Adrenal gland (tissue), 5 donors: Measurements from ENCODE around the gene PPP2R1B.

Experiments
- POLR2A ChIP-seq, 2 donors: fragments of 450-650 bp; IDR thresholded peaks; one replicate each; pipeline ENCODE4 v1.6.1; 2017; ENCODE audit warnings: antibody characterized with exemption in 2 of 2, mild to moderate bottlenecking in 2 of 2, moderate library complexity in 1 of 2
- TF ChIP-seq, protein P1 (sequence below), 6 experiments: fragments of 450-650 bp in 4 of 6; fragments of 200-600 bp in 2 of 6; sonication (generic) in 1 of 6; IDR thresholded peaks; 1 replicate in 5 of 6; 2 replicates in 1 of 6; pipeline versions ENCODE4 v1.5.1 to v1.8.0; 2016 to 2021; ENCODE audit warnings: antibody characterized with exemption in 6 of 6, mild to moderate bottlenecking in 2 of 6, moderate library complexity in 1 of 6
- donor health status: DM: no; HTN: no; CAD: no.

- TF ChIP-seq, protein P1, sequence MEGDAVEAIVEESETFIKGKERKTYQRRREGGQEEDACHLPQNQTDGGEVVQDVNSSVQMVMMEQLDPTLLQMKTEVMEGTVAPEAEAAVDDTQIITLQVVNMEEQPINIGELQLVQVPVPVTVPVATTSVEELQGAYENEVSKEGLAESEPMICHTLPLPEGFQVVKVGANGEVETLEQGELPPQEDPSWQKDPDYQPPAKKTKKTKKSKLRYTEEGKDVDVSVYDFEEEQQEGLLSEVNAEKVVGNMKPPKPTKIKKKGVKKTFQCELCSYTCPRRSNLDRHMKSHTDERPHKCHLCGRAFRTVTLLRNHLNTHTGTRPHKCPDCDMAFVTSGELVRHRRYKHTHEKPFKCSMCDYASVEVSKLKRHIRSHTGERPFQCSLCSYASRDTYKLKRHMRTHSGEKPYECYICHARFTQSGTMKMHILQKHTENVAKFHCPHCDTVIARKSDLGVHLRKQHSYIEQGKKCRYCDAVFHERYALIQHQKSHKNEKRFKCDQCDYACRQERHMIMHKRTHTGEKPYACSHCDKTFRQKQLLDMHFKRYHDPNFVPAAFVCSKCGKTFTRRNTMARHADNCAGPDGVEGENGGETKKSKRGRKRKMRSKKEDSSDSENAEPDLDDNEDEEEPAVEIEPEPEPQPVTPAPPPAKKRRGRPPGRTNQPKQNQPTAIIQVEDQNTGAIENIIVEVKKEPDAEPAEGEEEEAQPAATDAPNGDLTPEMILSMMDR (IDR thresholded peaks at IDR 0.05), result no peak
- no peak for TF ChIP-seq POLR2A (IDR thresholded peaks at IDR 0.05)
Measured at GRCh38 chr11:111680486-111681175, 85.6 kb downstream of the PPP2R1B start.
